WI38 (cell line): ENCODE measurements around the gene ADGRA3.

Experiments
- H3K4me3 ChIP-seq: 2 replicates; pipeline ENCODE4 v1.5.1; 2011; ENCODE audit warnings: low read depth, mild to moderate bottlenecking, control low read depth, low read length
- TF ChIP-seq, protein P1 (sequence below): IDR thresholded peaks from 2 replicates; pipeline ENCODE4 v1.5.1; 2012; ENCODE audit warnings: low read depth, mild to moderate bottlenecking, control low read depth, low read length

Gene ADGRA3

DNA sequence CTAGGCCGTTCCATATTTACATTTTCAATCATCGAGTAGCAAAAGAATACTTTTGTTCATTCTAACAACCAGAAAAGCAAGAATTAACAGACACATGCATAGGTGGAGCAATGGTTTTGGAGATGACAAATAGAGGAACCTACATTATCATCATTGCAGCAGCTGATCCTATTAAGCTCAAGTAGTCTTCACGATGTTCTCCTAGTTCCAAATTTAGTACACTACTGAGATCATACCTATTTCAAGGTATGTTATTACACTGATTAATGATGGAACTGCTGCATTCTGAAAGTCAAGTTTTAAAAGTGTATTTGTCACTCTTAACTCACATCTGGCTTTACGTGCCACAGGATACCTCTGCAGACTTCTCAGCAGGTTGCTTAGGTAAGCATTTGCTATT, 87.4 kb downstream of the ADGRA3 start:
- no peak overlapping the region for H3K4me3 ChIP-seq
- TF ChIP-seq, protein P1, sequence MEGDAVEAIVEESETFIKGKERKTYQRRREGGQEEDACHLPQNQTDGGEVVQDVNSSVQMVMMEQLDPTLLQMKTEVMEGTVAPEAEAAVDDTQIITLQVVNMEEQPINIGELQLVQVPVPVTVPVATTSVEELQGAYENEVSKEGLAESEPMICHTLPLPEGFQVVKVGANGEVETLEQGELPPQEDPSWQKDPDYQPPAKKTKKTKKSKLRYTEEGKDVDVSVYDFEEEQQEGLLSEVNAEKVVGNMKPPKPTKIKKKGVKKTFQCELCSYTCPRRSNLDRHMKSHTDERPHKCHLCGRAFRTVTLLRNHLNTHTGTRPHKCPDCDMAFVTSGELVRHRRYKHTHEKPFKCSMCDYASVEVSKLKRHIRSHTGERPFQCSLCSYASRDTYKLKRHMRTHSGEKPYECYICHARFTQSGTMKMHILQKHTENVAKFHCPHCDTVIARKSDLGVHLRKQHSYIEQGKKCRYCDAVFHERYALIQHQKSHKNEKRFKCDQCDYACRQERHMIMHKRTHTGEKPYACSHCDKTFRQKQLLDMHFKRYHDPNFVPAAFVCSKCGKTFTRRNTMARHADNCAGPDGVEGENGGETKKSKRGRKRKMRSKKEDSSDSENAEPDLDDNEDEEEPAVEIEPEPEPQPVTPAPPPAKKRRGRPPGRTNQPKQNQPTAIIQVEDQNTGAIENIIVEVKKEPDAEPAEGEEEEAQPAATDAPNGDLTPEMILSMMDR: no peak

DNA sequence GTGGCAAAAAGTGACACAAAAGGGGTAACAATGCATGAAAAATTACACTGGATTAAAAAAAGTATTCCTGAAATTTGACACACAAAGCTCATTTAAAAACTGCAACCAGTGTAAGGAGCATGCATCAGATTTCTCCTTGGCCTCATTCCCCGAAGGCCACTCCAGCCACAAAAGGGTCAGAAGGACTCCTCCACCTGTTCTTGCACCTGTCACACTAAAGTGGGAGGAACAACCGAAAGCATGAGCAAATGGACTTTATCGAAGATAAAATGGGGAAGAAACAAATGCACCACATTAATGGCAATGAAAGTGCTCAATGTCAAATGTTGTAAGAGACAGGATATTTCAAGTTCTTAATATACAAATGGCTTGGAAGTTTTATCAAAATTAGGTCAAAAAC, 88.2 kb downstream of the ADGRA3 start:
- H3K4me3 ChIP-seq: no peak overlapping the region
- TF ChIP-seq, protein P1: no peak

DNA sequence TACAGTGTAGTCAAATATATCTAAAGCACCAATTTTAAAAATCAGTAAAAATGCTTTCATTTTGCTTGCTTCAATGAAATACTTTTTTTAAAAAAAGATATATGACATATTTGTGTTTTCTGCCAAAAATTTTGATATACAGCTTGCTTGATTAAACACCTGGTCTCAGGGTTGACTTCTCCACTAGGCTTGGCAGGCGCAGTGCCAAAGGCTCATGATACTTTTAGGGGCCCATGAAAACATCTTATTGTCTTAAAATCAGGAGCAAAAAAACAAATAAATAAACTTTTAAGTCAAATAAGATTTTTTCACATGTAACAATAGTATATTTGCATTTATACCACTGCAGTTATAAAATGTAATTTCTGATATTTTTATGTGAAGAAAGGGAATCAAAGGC, 95.6 kb downstream of the ADGRA3 start:
- TF ChIP-seq, protein P1: no peak

DNA sequence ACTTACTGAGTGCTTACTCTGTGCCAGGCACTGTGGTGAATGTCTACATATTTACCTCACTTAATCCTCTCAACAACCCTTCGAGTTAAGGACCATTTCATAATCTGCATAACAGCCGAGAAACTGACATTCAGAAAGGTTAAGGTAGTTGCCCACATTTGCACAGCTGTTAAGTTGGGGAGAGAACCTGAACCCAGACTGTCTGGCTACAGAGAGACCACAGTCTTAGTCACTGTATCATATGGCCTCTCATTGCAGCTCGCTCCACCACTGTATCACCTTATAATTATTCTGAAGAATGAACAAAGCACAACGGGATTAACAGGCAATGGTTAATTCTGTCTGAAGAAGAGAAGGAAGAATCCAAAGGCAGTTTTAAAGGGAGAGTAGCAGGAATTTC, 98.5 kb downstream of the ADGRA3 start:
- TF ChIP-seq, protein P1: no peak
- H3K4me3 ChIP-seq: no peak overlapping the region

More for the DNA sequence above, 95.6 kb downstream of the ADGRA3 start:
- no peak overlapping the region for H3K4me3 ChIP-seq

DNA sequence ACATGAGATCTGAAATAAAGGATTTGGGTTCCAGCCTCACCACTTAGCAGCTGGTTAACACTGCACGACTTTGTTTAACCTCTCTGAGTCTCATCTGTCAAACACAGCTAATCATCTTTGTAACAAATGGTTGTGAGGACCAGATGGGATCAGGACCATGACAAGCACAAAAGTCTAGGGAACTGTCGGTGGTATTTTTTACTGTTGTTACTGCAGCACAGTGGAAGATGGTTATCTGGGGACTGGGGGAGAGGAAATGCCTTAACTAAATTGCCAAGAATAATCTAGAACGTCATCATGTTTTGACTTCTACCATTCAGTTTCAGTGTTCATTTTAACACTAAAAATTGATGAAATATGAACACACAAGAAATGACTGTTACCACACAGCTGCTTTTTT, 99.5 kb downstream of the ADGRA3 start:
- H3K4me3 ChIP-seq: no peak overlapping the region
- TF ChIP-seq, protein P1: no peak

DNA sequence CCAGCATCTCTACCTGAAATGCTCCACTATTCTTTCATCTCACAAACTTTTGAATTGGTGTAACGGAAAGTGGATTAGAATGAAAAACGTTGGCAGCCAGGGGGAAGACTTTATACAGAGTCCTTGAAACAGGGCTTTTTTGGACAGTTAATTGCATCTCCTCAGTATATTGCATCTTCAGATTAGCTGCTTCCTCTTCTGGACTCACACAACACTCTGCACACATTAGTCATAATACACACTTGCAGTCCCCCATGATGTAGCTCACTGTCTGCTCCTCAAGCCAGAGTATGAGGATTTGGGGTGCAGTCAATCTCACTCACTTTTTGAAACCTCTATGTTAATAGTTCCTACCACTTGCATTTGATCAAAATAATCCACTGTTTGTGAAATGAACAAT, 101.0 kb downstream of the ADGRA3 start:
- no peak overlapping the region for H3K4me3 ChIP-seq
- TF ChIP-seq, protein P1: no peak

DNA sequence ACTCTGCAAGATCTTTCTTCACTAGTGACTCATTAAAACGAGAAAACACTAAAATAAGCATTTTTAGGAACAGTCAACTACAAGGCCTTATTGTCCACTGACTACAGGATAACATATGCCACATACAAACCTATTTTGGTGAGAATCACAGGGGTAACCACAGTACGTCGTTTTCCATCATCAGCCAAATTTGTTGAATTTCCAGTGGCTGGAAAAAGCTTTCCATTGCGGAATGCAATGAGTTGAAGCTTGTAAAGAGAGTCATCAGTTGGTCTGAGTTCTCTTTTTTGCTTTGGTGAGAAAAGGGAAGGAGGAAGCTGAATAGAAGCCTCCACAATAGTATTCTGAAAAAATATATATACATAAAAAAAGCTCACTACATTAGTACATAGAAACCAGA, 102.4 kb downstream of the ADGRA3 start:
- H3K4me3 ChIP-seq: no peak overlapping the region
- TF ChIP-seq, protein P1: no peak
